Neural cell (in vitro differentiated cells): ENCODE results near the gene RGS18. TPM values are rescaled to one million over a fixed set of nuclear protein-coding genes. Genes with fewer than 3 reads are reported as not detected.
"Not testable (repeated sequence)": the region's sequence is repeated elsewhere in the genome, so short reads cannot be mapped to it uniquely, and the experiment has no call there.

ENCODE experiments used
- H2AFZ ChIP-seq: fragments of 200-600, 300-800 bp; sonication (generic), shearing (Covaris generic); 2 replicates; pipeline ENCODE4 v1.6.0; 2014; ENCODE audit warnings: low read depth, mild to moderate bottlenecking, antibody characterized with exemption, low read length, moderate library complexity
- H3F3A ChIP-seq: fragments of 200-600 bp; shearing (Covaris generic); 2 replicates; pipeline ENCODE4 v1.6.1; 2016; ENCODE audit warnings: mild to moderate bottlenecking, moderate library complexity, mixed read lengths, antibody characterized with exemption, low read length; ENCODE audit not compliant: insufficient read depth, poor library complexity, severe bottlenecking
- H3K27ac ChIP-seq: fragments of 200-600, 300-800 bp; sonication (generic), shearing (Covaris generic); 2 replicates; pipeline ENCODE4 v1.5.1; 2014; ENCODE audit warnings: mild to moderate bottlenecking, low read length, moderate library complexity
- H3K27me3 ChIP-seq: fragments of 300-800, 200-600 bp; sonication (generic), shearing (Covaris generic); 2 replicates; pipeline ENCODE4 v1.6.0; 2014; ENCODE audit warnings: mild to moderate bottlenecking, low read depth, low read length, moderate library complexity; ENCODE audit not compliant: insufficient read depth
- H3K36me3 ChIP-seq: fragments of 300-800, 200-600 bp; sonication (generic), shearing (Covaris generic); 2 replicates; pipeline ENCODE4 v1.5.1; 2014; ENCODE audit warnings: mild to moderate bottlenecking, antibody characterized with exemption, low read length, moderate library complexity; ENCODE audit not compliant: insufficient read depth
- H3K4me2 ChIP-seq: fragments of 300-800, 200-600 bp; sonication (generic), shearing (Covaris generic); 2 replicates; pipeline ENCODE4 v1.6.0; 2014; ENCODE audit warnings: mild to moderate bottlenecking, low read length
- H3K4me3 ChIP-seq: fragments of 300-800, 200-600 bp; sonication (generic), shearing (Covaris generic); 2 replicates; pipeline ENCODE4 v1.5.1; 2014; ENCODE audit warnings: mild to moderate bottlenecking, low read length, moderate library complexity
- H3K79me2 ChIP-seq: fragments of 200-600 bp; shearing (Covaris generic); replicated peaks from 2 replicates; pipeline ENCODE4 v1.6.0; 2014; ENCODE audit warnings: mild to moderate bottlenecking, low read length, moderate library complexity; ENCODE audit not compliant: insufficient read depth
- H3K9ac ChIP-seq: fragments of 300-800, 200-600 bp; sonication (generic), shearing (Covaris generic); 2 replicates; pipeline ENCODE4 v1.6.1; 2016; ENCODE audit warnings: mild to moderate bottlenecking, low read length, mixed read lengths
- H3K9me2 ChIP-seq: fragments of 200-600 bp; shearing (Covaris generic); 2 replicates; pipeline ENCODE4 v1.6.1; 2016; ENCODE audit warnings: mild to moderate bottlenecking, low read length, mixed read lengths; ENCODE audit not compliant: insufficient read depth
- H3K9me3 ChIP-seq: fragments of 200-600, 300-800 bp; sonication (generic), shearing (Covaris generic); 2 replicates; pipeline ENCODE4 v1.6.1; 2016; ENCODE audit warnings: mild to moderate bottlenecking, mixed run types, low read length, moderate library complexity, mixed read lengths
- H4K20me1 ChIP-seq: fragments of 200-600 bp; shearing (Covaris generic); 2 replicates; pipeline ENCODE4 v1.6.1; 2016; ENCODE audit warnings: mild to moderate bottlenecking, mixed run types; ENCODE audit not compliant: insufficient read depth
- EP300 ChIP-seq: fragments of 450-650 bp; conservative IDR thresholded peaks from 2 replicates; pipeline ENCODE4 v1.6.1; 2014; ENCODE audit warnings: antibody characterized with exemption, mild to moderate bottlenecking, moderate library complexity; ENCODE audit not compliant: poor library complexity, severe bottlenecking
- EZH2 ChIP-seq: fragments of 200-600, 300-800 bp; shearing (Covaris generic), sonication (generic); IDR thresholded peaks from 2 replicates; pipeline ENCODE4 v1.6.1; 2014; ENCODE audit warnings: antibody characterized with exemption, low read length, borderline replicate concordance, mild to moderate bottlenecking; ENCODE audit not compliant: insufficient read depth, poor library complexity, severe bottlenecking
- MXI1 ChIP-seq: fragments of 450-650 bp; conservative IDR thresholded peaks from 2 replicates; pipeline ENCODE4 v1.6.1; 2014; ENCODE audit warnings: antibody characterized with exemption, mild to moderate bottlenecking; ENCODE audit not compliant: poor library complexity, severe bottlenecking
- POLR2AphosphoS5 ChIP-seq: IDR thresholded peaks from 2 replicates; pipeline ENCODE4 v1.6.1; 2012
- RAD21 ChIP-seq: fragments of 450-650 bp; conservative IDR thresholded peaks from 2 replicates; pipeline ENCODE4 v1.6.1; 2014; ENCODE audit warnings: antibody characterized with exemption, mild to moderate bottlenecking, moderate library complexity
- SMC3 ChIP-seq: fragments of 450-650 bp; conservative IDR thresholded peaks from 2 replicates; pipeline ENCODE4 v1.6.1; 2014; ENCODE audit warnings: antibody characterized with exemption, mild to moderate bottlenecking, moderate library complexity; ENCODE audit not compliant: poor library complexity
- TAF1 ChIP-seq: IDR thresholded peaks from 2 replicates; pipeline ENCODE4 v1.6.1; 2012; ENCODE audit warnings: low read depth
- polyA plus RNA-seq: library from polyadenylated mRNA; depleted of rRNA; stranded (reverse); fragments of >200 nt; gene quantifications from 2 replicates; pipeline ENCODE4 v1.2.3, GENCODE V29; 2014
- TF ChIP-seq, protein P1 (sequence below): IDR thresholded peaks from 2 replicates; pipeline ENCODE4 v1.6.1; 2012; ENCODE audit warnings: borderline replicate concordance
- TF ChIP-seq, protein P2 (sequence below): fragments of 450-650 bp; IDR thresholded peaks from 2 replicates; pipeline ENCODE4 v1.5.1; 2014; ENCODE audit warnings: antibody characterized with exemption, mild to moderate bottlenecking, moderate library complexity; ENCODE audit not compliant: poor library complexity, severe bottlenecking

Gene RGS18
- polyA plus RNA-seq, 1 donor from 2014 or later, result not detected

DNA sequence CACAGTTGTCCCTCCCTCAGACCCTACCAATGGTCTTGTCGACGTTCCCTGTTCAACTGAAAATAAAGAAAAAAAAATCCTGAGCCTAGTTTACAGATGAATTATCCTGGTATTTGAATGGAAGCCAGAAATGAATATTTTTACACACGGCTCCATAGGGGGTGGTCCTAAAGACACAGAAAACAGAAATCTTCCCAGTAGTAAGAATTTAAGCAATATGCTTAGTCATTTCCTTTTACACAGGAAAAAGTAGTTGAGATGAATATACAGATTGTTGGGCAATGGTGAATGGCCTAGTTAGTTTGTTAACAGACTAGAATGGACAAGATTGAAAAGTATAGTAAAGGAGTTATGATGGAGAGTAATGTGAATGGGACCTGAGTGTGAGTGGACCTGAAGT, 67.4 kb downstream of the RGS18 start:
- H3K9ac ChIP-seq, result no peak overlapping the region
- no peak overlapping the region for H3K27ac ChIP-seq
- no peaks in the 10 kb centered on the region for H3K36me3 ChIP-seq
- no peak overlapping the region for H2AFZ ChIP-seq
- H3K79me2 ChIP-seq, result no peaks in the 10 kb centered on the region
- H4K20me1 ChIP-seq, result no peaks in the 10 kb centered on the region
- H3K27me3 ChIP-seq, result no peaks in the 10 kb centered on the region
- H3K4me3 ChIP-seq, result no peak overlapping the region
- no peaks in the 10 kb centered on the region for H3F3A ChIP-seq
- H3K4me2 ChIP-seq, result no peak overlapping the region
- TF ChIP-seq RAD21 (no peak), MXI1 (no peak), SMC3 (no peak), POLR2AphosphoS5 (no peak), TAF1 (no peak), EZH2 (no peak), EP300 (no peak)
- TF ChIP-seq, protein P1, sequence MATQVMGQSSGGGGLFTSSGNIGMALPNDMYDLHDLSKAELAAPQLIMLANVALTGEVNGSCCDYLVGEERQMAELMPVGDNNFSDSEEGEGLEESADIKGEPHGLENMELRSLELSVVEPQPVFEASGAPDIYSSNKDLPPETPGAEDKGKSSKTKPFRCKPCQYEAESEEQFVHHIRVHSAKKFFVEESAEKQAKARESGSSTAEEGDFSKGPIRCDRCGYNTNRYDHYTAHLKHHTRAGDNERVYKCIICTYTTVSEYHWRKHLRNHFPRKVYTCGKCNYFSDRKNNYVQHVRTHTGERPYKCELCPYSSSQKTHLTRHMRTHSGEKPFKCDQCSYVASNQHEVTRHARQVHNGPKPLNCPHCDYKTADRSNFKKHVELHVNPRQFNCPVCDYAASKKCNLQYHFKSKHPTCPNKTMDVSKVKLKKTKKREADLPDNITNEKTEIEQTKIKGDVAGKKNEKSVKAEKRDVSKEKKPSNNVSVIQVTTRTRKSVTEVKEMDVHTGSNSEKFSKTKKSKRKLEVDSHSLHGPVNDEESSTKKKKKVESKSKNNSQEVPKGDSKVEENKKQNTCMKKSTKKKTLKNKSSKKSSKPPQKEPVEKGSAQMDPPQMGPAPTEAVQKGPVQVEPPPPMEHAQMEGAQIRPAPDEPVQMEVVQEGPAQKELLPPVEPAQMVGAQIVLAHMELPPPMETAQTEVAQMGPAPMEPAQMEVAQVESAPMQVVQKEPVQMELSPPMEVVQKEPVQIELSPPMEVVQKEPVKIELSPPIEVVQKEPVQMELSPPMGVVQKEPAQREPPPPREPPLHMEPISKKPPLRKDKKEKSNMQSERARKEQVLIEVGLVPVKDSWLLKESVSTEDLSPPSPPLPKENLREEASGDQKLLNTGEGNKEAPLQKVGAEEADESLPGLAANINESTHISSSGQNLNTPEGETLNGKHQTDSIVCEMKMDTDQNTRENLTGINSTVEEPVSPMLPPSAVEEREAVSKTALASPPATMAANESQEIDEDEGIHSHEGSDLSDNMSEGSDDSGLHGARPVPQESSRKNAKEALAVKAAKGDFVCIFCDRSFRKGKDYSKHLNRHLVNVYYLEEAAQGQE, result no peak
- TF ChIP-seq, protein P2, sequence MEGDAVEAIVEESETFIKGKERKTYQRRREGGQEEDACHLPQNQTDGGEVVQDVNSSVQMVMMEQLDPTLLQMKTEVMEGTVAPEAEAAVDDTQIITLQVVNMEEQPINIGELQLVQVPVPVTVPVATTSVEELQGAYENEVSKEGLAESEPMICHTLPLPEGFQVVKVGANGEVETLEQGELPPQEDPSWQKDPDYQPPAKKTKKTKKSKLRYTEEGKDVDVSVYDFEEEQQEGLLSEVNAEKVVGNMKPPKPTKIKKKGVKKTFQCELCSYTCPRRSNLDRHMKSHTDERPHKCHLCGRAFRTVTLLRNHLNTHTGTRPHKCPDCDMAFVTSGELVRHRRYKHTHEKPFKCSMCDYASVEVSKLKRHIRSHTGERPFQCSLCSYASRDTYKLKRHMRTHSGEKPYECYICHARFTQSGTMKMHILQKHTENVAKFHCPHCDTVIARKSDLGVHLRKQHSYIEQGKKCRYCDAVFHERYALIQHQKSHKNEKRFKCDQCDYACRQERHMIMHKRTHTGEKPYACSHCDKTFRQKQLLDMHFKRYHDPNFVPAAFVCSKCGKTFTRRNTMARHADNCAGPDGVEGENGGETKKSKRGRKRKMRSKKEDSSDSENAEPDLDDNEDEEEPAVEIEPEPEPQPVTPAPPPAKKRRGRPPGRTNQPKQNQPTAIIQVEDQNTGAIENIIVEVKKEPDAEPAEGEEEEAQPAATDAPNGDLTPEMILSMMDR, result no peak
- H3K9me2 ChIP-seq, result no peaks in the 10 kb centered on the region
- no peaks in the 10 kb centered on the region for H3K9me3 ChIP-seq

- Histone ChIP-seq H3K9me2 (no peaks in the 10 kb centered on the region), H3F3A (no peaks in the 10 kb centered on the region), H3K27ac (no peak overlapping the region), H2AFZ (no peak overlapping the region), H3K36me3 (no peaks in the 10 kb centered on the region), H3K4me2 (no peak overlapping the region), H4K20me1 (no peaks in the 10 kb centered on the region), H3K79me2 (no peaks in the 10 kb centered on the region), H3K27me3 (no peaks in the 10 kb centered on the region), H3K4me3 (no peak overlapping the region), H3K9me3 (no peaks in the 10 kb centered on the region), H3K9ac (no peak overlapping the region)
- no peak for TF ChIP-seq EP300
- TF ChIP-seq TAF1, result no peak
- TF ChIP-seq, protein P1, result no peak
- TF ChIP-seq SMC3, result no peak
- TF ChIP-seq, protein P2, result no peak
- no peak for TF ChIP-seq POLR2AphosphoS5
- TF ChIP-seq MXI1, result no peak
- TF ChIP-seq RAD21, result no peak
These were observed 69.1 kb downstream of the RGS18 start for GRCh38 chr1:192227330-192227729.

DNA sequence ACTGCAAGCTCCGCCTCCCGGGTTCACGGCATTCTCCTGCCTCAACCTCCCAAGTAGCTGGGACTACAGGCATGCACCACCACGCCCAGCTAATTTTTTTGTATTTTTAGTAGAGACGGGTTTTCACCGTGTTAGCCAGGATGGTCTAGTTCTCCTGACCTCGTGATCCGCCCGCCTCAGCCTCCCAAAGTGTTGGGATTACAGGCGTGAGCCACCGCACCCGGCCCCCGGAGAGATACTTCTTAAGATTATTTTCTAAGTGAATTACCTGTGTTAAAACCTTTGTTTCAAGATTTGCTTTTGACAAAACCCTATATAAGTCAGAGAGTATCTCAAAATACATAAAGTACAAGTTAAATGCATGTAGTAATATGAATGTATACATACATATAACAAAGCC, 69.7 kb downstream of the RGS18 start:
- not testable (repeated sequence) for H4K20me1 ChIP-seq, H3K9me2 ChIP-seq, H3K9ac ChIP-seq, H3K9me3 ChIP-seq, H3K79me2 ChIP-seq, H3K27ac ChIP-seq, H3F3A ChIP-seq, H3K36me3 ChIP-seq, H3K4me3 ChIP-seq, H3K4me2 ChIP-seq, H3K27me3 ChIP-seq, H2AFZ ChIP-seq
